ENCODE measurements around the gene PRR7.
A peak's percentile ranks its signal among the peaks of the same experiment; 100 is the strongest.

The PRR7 gene

GRCh38 chr5:177446200-177447065 is at the start of gene PRR7:
TSS of gene PRR7 (plus strand) at chr5:177446814. CDS start at chr5:177455068, 8,254 bp downstream.
- no peak for TF ChIP-seq CTCF (IDR thresholded peaks at IDR 0.05; ENCODE audit: control insufficient read depth, insufficient read depth, low read depth, low read length, missing control alignments)
- no peak for DNase-seq (ENCODE audit: low read depth)
- peak within 1 kb of the TSS; percentile 63 for H3K4me3 ChIP-seq (ENCODE audit: control insufficient read depth, low read depth, low read length)

DNA sequence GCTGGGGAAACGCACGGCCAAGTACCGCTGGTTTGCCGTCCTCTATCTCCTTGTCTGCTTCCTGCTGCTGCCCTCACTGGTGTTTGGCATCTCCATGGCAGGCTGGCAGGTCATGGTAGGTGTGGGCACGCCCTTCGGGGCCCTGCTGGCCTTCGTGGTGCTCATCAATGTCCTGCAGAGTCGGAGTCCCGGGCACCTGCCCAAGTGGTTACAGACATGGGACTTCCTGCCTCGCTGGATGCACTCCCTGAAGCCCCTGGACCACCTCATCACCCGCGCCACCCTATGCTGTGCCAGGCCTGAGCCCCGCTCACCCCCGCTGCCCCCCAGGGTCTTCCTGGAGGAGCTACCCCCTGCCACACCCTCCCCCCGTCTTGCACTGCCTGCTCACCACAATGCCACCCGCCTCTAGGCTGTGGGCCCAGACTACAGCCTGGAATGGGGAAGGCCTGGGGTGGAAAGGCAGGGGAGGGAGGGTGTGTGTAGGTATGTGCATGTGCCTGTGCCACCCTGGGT is 48.7 kb upstream of the PRR7 start:
- no peak overlapping the region for H3K4me3 ChIP-seq (ENCODE audit: control insufficient read depth, low read depth, low read length)
- DNase-seq (ENCODE audit: low read depth): no peak
- TF ChIP-seq CTCF (IDR thresholded peaks at IDR 0.05; ENCODE audit: control insufficient read depth, insufficient read depth, low read depth, low read length, missing control alignments): no peak

GRCh38 chr5:177399997-177400868 is 46.4 kb upstream of the PRR7 start, which contains the start of gene PFN3:
TSS of gene PFN3 (minus strand) at chr5:177400661. CDS start at chr5:177400576, 85 bp downstream.
- H3K4me3 ChIP-seq (ENCODE audit: control insufficient read depth, low read depth, low read length): no peak within 1 kb of the TSS
- no peak for DNase-seq (ENCODE audit: low read depth)
- no peak for TF ChIP-seq CTCF (IDR thresholded peaks at IDR 0.05; ENCODE audit: control insufficient read depth, insufficient read depth, low read depth, low read length, missing control alignments)

DNA sequence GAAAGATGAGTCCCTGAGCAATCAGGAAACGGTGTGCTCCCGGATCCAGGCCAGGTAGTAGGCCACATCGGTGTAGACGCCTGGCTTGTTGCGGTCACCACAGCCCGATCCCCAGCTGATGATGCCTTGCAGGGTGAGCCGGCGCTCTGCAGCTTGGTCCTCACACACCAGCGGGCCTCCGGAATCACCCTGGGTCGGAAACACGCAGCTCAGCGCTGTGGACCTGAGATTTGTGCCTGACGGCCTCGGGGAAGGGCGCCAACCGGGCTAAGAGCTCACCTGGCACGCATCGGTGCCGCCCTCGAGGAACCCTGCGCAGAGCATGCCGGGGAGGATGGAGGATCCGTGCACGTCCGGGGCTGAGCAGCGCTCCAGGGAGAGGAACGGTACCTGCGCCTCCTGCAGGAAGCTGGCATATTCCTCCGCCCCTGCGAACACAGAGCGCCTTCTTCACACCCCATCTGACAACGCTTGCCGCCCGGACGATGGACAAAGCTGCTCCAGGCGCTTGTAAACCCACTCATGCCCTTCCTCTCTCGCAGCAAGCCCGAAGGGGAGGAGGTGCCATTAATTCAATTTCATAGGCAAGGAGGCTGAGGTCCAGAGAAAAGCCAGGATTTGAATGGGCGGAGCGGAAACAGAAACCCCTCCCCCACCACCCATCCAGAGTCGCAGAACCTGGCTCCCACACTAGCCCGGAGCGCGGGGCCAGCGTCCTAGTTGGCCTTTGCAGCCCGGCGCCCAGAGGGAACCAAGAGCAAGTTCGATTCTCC is 44.2 kb upstream of the PRR7 start:
- no peak for DNase-seq (ENCODE audit: low read depth)
- H3K4me3 ChIP-seq (ENCODE audit: control insufficient read depth, low read depth, low read length): peak overlapping the region; percentile 2; the same call in 1 of the 2 replicates
- peak; percentile 49 for TF ChIP-seq CTCF (IDR thresholded peaks at IDR 0.05; ENCODE audit: control insufficient read depth, insufficient read depth, low read depth, low read length, missing control alignments)

- no peak for TF ChIP-seq CTCF (IDR thresholded peaks at IDR 0.05; ENCODE audit: control insufficient read depth, insufficient read depth, low read depth, low read length, missing control alignments)
- H3K4me3 ChIP-seq (ENCODE audit: control insufficient read depth, low read depth, low read length): peak overlapping the region; percentile 66
- DNase-seq (ENCODE audit: low read depth): no peak
Observed at GRCh38 chr5:177403102-177403791, 43.4 kb upstream of the PRR7 start.
